ENCODE measurements around the gene CCNYL1.
"Not testable (repeated sequence)": the region's sequence is repeated elsewhere in the genome, so short reads cannot be mapped to it uniquely, and the experiment has no call there.

Gene CCNYL1

DNA sequence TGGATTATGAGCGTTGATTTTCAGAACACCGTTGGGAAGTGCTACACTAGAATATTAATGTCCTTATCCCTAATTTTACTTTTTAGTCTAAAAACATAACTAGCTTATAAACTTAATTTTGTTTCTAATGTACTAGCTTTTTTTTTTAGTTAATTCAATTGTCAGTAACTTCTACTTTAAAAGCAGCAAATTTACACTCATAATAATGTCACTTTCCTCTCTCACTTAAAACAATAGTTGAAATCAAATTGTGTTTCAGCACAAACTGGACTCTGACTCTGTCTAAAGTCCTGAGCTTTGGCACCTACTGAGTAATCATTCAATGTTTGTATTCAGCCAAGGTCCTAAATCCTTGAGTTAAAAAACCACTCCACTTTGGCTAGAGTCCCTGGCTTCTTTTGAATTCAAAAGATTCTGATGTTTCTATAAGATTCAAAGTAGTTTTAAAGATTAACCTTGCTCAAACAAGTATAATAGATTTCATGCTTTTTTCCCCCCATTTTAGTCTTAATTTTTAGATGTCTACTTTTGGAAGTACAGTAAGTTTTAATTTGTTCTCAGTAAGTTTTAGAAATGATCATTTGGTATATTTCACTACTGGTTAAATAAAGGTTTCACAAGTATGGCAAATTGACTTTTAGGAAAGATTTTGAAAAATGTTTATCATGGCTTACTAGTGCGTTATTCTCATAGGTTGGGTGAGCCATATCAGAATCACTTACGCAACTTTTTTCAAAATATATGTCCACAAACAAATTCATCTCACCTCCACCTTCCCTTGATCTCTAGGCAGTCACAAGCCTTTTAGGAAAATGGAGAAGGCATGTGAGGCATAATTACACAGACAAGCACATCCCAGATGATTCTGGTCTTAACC, 23.4 kb downstream of the CCNYL1 start:
- no peak for DNase-seq

- not testable (repeated sequence) for DNase-seq
Observed at GRCh38 chr2:207735513-207735859, 24.0 kb downstream of the CCNYL1 start.

GRCh38 chr2:207743514-207743913, 32.1 kb downstream of the CCNYL1 start:
- DNase-seq: no peak

- DNase-seq: no peak
Observed at GRCh38 chr2:207744050-207744449, 32.6 kb downstream of the CCNYL1 start.

- no peak for DNase-seq
Observed at GRCh38 chr2:207744451-207744850, 33.0 kb downstream of the CCNYL1 start.

- DNase-seq: peak; percentile 67
Observed at GRCh38 chr2:207746131-207746530, 34.7 kb downstream of the CCNYL1 start.

DNA sequence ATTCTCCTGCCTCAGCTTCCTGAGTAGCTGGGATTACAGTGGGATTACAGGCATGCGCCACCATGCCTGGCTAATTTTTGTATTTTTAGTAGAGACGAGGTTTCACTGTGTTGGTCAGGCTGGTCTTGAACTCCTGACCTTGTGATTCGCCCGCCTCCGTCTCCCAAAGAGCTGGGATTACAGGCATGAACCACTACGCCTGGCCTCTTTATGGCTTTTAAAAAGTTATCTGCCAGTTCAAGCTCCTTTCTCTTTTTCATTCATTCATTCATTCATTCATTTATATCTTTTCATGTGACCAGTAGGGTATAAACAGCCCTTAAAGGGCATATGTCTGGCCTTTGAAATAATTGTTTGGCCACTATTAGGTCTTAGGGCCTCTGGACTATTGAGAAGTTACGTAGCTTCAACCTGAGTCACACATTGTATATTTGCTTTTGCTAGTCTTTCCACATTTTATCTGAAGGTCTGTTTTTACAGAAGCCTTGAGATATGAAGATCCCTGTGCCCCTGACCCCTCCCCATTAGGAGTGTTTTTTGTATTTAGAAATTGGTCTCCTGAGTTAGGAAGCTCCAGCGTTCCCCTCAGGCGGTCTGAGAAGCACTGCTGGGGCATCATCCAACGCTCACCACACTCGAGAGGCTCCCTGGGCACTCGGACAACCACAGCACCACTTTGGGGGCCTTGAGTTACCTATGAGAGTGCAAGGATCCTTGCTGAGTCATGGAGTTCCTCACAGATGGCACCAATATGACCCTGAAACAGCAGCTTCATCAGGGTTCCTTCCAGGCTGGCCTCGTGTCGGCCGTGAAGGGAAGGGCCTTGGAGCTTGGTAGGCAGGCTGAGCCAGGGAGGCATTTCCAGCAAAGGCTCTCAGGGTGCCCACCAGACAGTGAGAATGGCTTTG, 36.5 kb downstream of the CCNYL1 start:
- DNase-seq: no peak

- DNase-seq: no peak
Observed at GRCh38 chr2:207748993-207749392, 37.6 kb downstream of the CCNYL1 start.

DNA sequence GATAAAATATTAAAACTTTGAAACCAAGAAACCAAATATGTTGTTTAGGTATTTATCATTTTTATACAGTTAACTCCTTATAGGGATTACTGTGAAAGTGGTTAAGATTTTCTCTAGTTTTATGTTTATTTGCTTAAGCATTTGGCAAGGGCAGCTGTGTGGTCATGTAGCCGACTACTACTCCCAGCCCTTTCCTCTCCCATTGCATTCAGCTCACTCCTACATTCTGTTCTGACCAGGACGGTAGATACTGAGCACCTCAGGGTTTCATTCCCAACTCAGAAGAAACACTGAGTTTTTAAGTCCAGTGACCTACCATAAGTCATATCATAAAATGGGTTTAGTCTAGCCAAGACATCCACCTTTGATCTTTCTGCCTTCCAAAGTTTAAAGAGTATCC, 38.4 kb downstream of the CCNYL1 start:
- no peak for DNase-seq

GRCh38 chr2:207750345-207750744, 38.9 kb downstream of the CCNYL1 start:
- no peak for DNase-seq

- DNase-seq: no peak
Observed at GRCh38 chr2:207750876-207751275, 39.4 kb downstream of the CCNYL1 start.

- DNase-seq: not testable (repeated sequence)
Observed at GRCh38 chr2:207753688-207754087, 42.2 kb downstream of the CCNYL1 start.

- no peak for DNase-seq
Observed at GRCh38 chr2:207754498-207755383, 43.3 kb downstream of the CCNYL1 start.

GRCh38 chr2:207758025-207758424, 46.6 kb downstream of the CCNYL1 start:
- no peak for DNase-seq

DNA sequence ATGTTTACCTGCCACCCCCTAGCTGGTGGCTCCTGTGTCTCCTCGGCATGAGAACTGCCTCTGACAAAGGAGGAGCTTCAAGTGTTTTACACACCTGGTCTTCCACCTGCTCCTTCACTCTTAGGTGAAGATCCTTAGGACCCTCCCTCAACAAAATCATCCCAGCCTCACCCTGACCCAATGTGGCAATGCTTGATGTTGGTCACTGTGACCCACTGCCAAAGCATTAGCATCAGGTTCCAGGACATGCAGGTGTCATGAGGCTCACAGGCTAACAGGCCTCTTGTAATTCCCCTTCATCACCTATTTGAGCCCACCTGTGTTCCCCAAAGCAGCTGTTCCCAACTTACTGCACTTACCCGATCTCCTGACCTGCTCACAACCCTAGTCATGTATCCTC, 48.5 kb downstream of the CCNYL1 start:
- no peak for DNase-seq

DNA sequence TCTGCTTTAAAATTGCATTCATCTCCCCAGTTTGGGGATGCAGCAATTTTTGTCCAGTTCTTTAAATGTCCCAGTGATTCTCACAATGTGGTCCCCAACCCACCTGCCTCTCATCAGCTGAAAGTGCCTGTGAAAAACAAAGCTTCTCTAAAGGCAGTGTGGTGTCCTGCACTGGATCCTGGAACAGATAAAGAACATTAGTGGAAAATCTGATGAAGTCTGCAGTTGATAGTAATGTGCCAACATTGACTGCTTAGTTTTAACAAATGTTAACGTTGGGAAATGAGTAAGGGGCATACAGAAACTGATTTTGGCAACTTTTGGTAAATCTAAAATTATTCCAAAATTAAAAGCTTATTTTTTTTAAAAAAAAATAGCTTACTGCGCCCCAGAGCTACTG, 49.0 kb downstream of the CCNYL1 start:
- no peak for DNase-seq

- not testable (repeated sequence) for DNase-seq
Observed at GRCh38 chr2:207761426-207761825, 50.0 kb downstream of the CCNYL1 start.

DNA sequence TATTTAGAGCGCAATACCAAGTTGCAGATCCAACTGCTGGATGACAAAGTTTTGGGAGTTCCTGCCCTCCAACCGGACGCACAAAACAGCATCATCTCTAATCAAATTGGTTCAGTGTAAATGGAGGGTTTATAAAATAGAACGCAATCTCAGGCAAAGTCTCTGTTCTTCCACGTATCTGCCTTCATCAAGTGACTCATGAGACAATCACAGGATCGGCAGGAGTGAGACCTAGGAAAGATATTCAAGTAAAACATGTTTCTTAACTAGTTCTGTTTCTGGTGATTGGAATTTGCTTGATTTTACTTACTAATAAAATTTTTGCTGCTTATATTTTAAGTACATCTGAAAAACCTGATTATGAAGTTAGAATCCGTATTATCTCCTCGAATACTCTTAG, 50.7 kb downstream of the CCNYL1 start:
- no peak for DNase-seq

DNA sequence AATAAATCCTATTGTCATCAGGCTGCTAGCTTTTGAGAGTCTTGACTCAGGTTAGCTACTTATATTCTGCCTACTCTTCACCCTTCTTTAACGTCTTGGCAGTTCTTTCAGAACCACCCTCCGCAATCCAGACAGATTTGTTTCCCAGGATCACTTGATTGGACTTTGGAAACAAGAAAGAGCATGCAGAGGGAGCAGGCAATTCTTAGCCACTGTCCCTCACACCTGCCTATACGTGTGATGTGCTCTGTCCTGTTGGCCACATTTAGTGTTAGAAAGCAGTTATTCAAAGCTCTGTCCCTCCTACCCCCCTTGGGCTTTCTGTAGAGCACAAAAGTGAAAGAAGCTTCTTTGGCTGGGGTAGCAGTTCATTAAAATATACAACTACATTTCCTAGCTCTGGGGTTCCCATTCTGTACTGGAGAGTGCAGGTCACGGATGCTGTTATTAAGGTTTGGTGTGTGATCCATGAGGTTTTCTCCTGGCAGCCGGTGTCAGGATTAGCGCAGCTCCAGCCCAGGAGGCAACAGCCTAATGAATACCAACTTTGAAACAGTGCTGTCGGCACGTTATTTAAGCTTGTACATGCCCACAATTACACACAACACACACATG, 52.0 kb downstream of the CCNYL1 start:
- DNase-seq: no peak

GRCh38 chr2:207764096-207764630, 52.7 kb downstream of the CCNYL1 start:
- DNase-seq: no peak

GRCh38 chr2:207765547-207765946, 54.1 kb downstream of the CCNYL1 start:
- no peak for DNase-seq

- DNase-seq: no peak
Observed at GRCh38 chr2:207766041-207766551, 54.7 kb downstream of the CCNYL1 start.

Measured in fibroblast of skin of abdomen (primary cell).